Measurements from ENCODE around the gene PIGT.

The PIGT gene

DNA sequence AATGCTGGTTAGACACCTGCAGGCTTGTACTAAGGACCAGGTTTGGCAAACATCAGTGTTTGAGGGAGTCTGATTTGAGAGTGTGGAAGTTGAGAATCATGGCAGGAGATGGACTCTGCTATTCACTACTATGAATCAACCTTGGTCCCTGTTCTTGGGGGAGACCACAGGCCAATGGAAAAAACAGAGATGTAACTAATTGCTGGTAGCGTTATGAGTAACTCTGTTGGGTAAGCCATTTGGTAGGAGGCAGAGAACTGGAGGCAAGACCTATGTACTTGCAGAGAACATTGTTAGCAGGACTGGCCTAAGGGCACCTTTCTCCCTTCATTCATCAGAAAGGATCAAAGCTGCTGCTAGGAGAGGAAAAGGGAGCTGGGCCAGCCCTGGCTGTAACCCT, 45.3 kb downstream of the PIGT start:
- Histone ChIP-seq H3K36me3 (no peaks in the 10 kb centered on the region), H3K27me3 (peaks cover 0 to 3% of the 10 kb centered on the region in 2 donors), H3K4me1 (no peaks in the 10 kb centered on the region), H3K27ac (no peak overlapping the region), H3K9me3 (no peaks in the 10 kb centered on the region), H3K4me3 (no peak overlapping the region)
- no peak for TF ChIP-seq CTCF (IDR thresholded peaks at IDR 0.05)
- intact Hi-C loops (cut with DNase I; ENCODE audit: low total_unique reads) = no loop called here
- no peak for DNase-seq

DNA sequence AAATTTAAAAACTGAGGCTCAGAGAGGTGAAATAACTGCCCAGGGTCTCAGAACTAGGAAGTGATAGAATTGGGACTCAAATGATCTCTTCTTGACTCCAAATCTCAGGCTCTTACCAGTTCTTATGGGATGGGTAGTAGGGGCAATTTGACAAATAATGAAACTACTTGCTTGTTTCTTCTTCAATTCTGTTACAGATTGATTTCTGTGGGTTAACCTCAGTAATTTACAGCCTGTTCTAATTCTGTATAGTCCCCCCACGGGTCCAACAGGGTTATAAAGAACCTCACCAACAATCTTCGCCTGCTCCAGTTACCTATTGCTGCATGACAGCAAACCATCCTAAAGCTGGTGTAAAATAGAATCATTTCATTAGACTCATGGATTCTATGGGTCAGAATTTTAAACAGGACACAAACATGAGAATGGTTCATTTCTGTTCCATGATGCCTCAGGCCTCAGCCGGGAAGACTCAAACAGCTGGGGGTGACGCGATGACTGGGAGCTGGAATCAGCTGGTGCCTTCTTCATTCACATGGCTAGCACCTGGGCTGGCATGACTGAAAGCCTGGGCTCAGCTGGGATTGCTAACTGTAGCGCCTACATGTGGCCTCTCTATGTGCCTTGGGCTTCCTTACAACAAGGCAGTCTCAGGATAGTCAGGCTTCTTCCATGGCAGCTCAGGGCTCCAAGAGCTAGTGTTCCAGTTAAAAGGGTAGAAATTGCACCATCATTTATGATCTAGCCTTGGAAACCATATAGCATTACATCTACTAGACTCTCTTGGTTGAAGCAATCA, 47.0 kb downstream of the PIGT start:
- Histone ChIP-seq H3K4me1 (no peaks in the 10 kb centered on the region), H3K4me3 (no peak overlapping the region), H3K27me3 (peaks cover 0 to 3% of the 10 kb centered on the region in 2 donors), H3K36me3 (no peaks in the 10 kb centered on the region), H3K27ac (no peak overlapping the region), H3K9me3 (no peaks in the 10 kb centered on the region)
- intact Hi-C loops (cut with DNase I; ENCODE audit: low total_unique reads) = no loop called here
- no peak for TF ChIP-seq CTCF (IDR thresholded peaks at IDR 0.05)
- DNase-seq = no peak

DNA sequence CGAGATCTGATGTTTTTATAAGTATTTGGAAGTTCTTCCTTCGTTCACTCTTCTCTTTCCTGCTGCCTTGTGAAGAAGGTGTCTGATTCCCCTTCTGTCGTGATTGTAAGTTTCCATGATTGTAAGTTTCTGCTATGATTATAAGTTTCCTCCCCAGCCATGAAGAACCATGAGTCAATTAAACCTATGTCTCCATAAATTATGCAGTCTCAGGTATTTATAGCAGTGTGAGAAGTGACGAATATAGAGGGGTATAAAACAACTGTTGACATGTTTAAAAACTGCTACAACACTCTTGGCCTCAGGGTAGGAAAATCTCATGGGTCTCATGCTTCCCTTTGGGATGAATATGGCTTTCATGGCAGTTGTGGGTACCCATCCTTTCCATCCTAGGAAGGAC, 47.8 kb downstream of the PIGT start:
- Histone ChIP-seq H3K27me3 (peaks cover 0 to 5% of the 10 kb centered on the region in 2 donors), H3K36me3 (no peaks in the 10 kb centered on the region), H3K4me3 (no peak overlapping the region), H3K27ac (no peak overlapping the region), H3K4me1 (no peaks in the 10 kb centered on the region), H3K9me3 (no peaks in the 10 kb centered on the region)
- TF ChIP-seq CTCF (IDR thresholded peaks at IDR 0.05) = no peak
- DNase-seq = no peak
- intact Hi-C loops (cut with DNase I; ENCODE audit: low total_unique reads) = no loop called here

DNA sequence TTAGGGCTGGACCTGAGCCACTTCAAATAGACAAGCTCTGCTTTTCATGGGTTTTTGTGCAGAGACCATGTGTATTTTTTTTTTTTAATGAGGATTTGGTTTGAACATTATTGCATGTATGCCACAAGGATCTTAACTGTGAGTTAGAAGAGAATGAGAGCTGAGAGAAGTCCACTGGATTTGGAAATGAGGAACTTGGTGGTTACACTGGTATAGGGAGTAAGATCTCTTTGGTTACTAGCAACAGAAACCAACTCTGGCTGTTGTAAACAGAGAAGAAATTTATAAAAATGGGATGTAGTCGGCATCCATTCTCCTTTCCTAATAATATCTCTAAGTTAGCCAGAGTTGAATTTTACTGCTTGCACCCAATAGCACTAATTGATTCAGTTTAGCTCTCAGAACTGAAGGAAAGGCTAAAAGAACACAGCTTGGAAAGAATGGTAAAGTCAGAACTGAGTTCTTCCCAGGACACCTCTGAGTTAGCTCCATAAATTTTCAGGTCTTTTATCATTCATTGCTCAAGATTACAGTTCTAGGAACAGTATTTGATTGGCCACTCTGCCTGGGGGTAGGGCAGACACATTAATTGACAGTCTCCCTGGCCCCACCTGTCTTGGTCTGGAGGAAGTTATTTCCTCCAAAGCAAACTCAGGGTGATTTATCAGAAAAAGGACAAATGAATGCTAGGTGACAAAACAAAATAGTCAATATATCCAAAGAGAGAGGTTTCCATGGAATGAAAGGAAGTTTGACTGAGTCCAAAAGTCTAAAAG, 49.7 kb downstream of the PIGT start:
- DNase-seq = no peak
- H3K27me3 ChIP-seq = peaks cover 0 to 15% of the 10 kb centered on the region in 2 donors
- peaks cover 0 to 16% (median 14%) of the 10 kb centered on the region in 4 donors for H3K4me1 ChIP-seq
- no peak for TF ChIP-seq CTCF (IDR thresholded peaks at IDR 0.05)
- no peak overlapping the region for H3K4me3 ChIP-seq
- no peaks in the 10 kb centered on the region for H3K9me3 ChIP-seq
- H3K36me3 ChIP-seq = no peaks in the 10 kb centered on the region
- intact Hi-C loops (cut with DNase I; ENCODE audit: low total_unique reads) = no loop called here
- H3K27ac ChIP-seq = no peak overlapping the region

- Histone ChIP-seq H3K27me3 (peaks cover 0 to 20% of the 10 kb centered on the region in 2 donors), H3K4me1 (peaks cover 0 to 22% (median 17%) of the 10 kb centered on the region in 4 donors), H3K4me3 (no peak overlapping the region), H3K36me3 (no peaks in the 10 kb centered on the region), H3K9me3 (no peaks in the 10 kb centered on the region), H3K27ac (no peak overlapping the region)
- no peak for DNase-seq
- intact Hi-C loops (cut with DNase I; ENCODE audit: low total_unique reads) = no loop called here
- no peak for TF ChIP-seq CTCF (IDR thresholded peaks at IDR 0.05)
Observed at GRCh38 chr20:45467172-45467571, 51.2 kb downstream of the PIGT start.

All from tibial artery (tissue), 4 donors.